Measurements from ENCODE around the gene ERVV-1. TPM values are rescaled to one million over a fixed set of nuclear protein-coding genes. Genes with fewer than 3 reads are reported as not detected.
A peak's percentile ranks its signal among the peaks of the same experiment; 100 is the strongest.
"Not testable (repeated sequence)": the region's sequence is repeated elsewhere in the genome, so short reads cannot be mapped to it uniquely, and the experiment has no call there.

ERVV-1 gene
- polyA plus RNA-seq, 2 of the 4 experiments (the other 2 are of a cell fraction), result not detected

DNA sequence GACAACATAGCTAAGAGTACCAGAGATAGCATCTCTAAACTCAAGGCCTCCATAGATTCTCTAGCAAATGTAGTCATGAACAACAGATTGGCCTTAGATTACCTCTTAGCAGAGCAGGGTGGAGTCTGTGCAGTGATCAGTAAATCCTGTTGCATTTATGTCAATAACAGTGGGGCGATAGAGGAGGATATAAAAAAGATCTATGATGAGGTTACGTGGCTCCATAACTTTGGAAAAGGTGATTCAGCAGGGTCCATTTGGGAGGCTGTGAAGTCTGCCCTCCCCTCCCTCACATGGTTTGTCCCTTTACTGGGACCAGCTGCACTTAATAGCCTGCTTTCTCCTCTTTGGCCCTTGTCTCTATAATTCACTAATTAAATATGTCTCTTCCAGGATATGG lies 1.4 kb downstream of the ERVV-1 start:
- peaks cover 81% of the 10 kb centered on the region for H3K9me3 ChIP-seq
- FAIRE-seq (no peak), ATAC-seq (no peak), DNase-seq (ENCODE audit: low read depth in 1 of 2, low spot score in 1 of 2) (no peak)
- TF ChIP-seq, protein P1, sequence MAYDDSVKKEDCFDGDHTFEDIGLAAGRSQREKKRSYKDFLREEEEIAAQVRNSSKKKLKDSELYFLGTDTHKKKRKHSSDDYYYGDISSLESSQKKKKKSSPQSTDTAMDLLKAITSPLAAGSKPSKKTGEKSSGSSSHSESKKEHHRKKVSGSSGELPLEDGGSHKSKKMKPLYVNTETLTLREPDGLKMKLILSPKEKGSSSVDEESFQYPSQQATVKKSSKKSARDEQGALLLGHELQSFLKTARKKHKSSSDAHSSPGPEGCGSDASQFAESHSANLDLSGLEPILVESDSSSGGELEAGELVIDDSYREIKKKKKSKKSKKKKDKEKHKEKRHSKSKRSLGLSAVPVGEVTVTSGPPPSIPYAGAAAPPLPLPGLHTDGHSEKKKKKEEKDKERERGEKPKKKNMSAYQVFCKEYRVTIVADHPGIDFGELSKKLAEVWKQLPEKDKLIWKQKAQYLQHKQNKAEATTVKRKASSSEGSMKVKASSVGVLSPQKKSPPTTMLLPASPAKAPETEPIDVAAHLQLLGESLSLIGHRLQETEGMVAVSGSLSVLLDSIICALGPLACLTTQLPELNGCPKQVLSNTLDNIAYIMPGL (CRISPR knock-in tag; IDR thresholded peaks at IDR 0.05; ENCODE audit: borderline replicate concordance), result no peak
- TF ChIP-seq ZSCAN20 (CRISPR knock-in tag; IDR thresholded peaks at IDR 0.05) (no peak), KDM1A (IDR thresholded peaks at IDR 0.05; ENCODE audit: low read depth) (no peak), MAZ (IDR thresholded peaks at IDR 0.05; ENCODE audit: borderline replicate concordance, low read depth, low read length) (no peak)
- ChIA-PET CTCF (no interaction called here), POLR2A (no interaction called here)
- no peak overlapping the region for H3K4me2 ChIP-seq
- H3K27ac ChIP-seq, result no peak overlapping the region
- WGBS (ENCODE audit: missing lambda C conversion rate), result 8% methylated on average over 2 of the region's 2 CpGs
- no peak overlapping the region for H3K4me3 ChIP-seq
- no peaks in the 10 kb centered on the region for H3K4me1 ChIP-seq

DNA sequence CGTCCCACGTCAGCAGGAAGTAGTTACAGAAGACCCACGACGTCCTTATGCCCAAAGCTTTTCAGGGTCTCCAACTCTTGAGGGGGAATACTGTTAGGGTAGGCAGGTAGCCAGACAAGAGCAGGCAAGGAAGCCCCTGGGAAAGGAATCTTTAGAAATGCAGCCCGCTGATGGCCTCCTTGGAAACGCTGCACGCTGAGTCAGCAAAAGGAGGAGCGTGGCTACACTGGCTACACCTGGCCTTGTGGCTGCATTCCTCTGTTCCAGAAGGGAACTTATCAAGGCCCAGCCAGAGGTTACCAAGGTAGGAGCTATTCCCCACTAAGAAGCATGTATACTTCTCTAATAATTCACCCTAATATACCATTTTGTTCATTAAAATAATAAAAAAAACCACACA lies 2.0 kb downstream of the ERVV-1 start:
- ATAC-seq (no peak), FAIRE-seq (no peak), DNase-seq (ENCODE audit: low read depth in 1 of 2, low spot score in 1 of 2) (no peak)
- peak; percentile 95 for TF ChIP-seq MAFK (IDR thresholded peaks at IDR 0.05; ENCODE audit: partially characterized antibody)
- TF ChIP-seq EHF (CRISPR knock-in tag; IDR thresholded peaks at IDR 0.05), result no peak
- 40% methylated on average over 8 of the region's 8 CpGs for WGBS (ENCODE audit: missing lambda C conversion rate)
- Histone ChIP-seq H3K4me1 (no peaks in the 10 kb centered on the region), H3K4me2 (no peak overlapping the region), H3K9me3 (peaks cover 79% of the 10 kb centered on the region), H3K4me3 (no peak overlapping the region), H3K27ac (no peak overlapping the region)
- CTCF ChIA-PET, result no interaction called here
- POLR2A ChIA-PET, result no interaction called here

DNA sequence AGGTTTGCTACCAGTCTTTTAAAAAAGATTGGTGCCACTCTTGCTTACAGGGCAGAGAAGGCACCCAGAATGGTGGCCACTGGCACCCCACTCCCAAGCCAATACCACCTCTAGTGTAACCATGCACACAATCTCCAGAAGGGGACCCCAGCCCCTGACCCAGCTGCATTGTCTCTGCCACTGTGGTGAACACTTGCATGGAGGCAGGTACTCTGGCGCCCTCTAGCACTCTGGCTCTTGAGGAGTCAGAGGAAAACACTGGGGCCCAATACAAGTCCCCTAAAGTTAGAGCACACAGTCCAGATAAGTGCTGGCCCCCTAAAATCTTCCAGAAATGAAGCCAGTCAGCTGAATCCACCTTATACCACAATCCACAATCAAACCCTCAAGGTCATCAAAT lies 6.0 kb downstream of the ERVV-1 start:
- no peak for TF ChIP-seq KDM1A (IDR thresholded peaks at IDR 0.05; ENCODE audit: low read depth)
- no peak for TF ChIP-seq CEBPB (IDR thresholded peaks at IDR 0.05)
- TF ChIP-seq RFX5 (IDR thresholded peaks at IDR 0.05), result no peak
- no peak for TF ChIP-seq HEYL (CRISPR knock-in tag; IDR thresholded peaks at IDR 0.05)
- TF ChIP-seq, protein P2, sequence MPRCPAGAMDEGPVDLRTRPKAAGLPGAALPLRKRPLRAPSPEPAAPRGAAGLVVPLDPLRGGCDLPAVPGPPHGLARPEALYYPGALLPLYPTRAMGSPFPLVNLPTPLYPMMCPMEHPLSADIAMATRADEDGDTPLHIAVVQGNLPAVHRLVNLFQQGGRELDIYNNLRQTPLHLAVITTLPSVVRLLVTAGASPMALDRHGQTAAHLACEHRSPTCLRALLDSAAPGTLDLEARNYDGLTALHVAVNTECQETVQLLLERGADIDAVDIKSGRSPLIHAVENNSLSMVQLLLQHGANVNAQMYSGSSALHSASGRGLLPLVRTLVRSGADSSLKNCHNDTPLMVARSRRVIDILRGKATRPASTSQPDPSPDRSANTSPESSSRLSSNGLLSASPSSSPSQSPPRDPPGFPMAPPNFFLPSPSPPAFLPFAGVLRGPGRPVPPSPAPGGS (IDR thresholded peaks at IDR 0.05), result no peak
- TF ChIP-seq HOXB13 (CRISPR knock-in tag; IDR thresholded peaks at IDR 0.05; ENCODE audit: low read depth), result no peak
- TF ChIP-seq, protein P3, sequence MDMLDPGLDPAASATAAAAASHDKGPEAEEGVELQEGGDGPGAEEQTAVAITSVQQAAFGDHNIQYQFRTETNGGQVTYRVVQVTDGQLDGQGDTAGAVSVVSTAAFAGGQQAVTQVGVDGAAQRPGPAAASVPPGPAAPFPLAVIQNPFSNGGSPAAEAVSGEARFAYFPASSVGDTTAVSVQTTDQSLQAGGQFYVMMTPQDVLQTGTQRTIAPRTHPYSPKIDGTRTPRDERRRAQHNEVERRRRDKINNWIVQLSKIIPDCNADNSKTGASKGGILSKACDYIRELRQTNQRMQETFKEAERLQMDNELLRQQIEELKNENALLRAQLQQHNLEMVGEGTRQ (IDR thresholded peaks at IDR 0.05), result no peak
- no peak for TF ChIP-seq EP300 (IDR thresholded peaks at IDR 0.05)
- TF ChIP-seq EHMT2 (IDR thresholded peaks at IDR 0.05; ENCODE audit: low read depth), result no peak
- TF ChIP-seq TP53 (CRISPR knock-in tag; IDR thresholded peaks at IDR 0.05), result no peak
- TF ChIP-seq, protein P4, sequence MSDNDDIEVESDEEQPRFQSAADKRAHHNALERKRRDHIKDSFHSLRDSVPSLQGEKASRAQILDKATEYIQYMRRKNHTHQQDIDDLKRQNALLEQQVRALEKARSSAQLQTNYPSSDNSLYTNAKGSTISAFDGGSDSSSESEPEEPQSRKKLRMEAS (IDR thresholded peaks at IDR 0.05), result no peak
- TF ChIP-seq NPAS2 (CRISPR knock-in tag; IDR thresholded peaks at IDR 0.05; ENCODE audit: borderline replicate concordance), result no peak
- no peak for TF ChIP-seq KDM5A (IDR thresholded peaks at IDR 0.05)
- TF ChIP-seq, protein P5, sequence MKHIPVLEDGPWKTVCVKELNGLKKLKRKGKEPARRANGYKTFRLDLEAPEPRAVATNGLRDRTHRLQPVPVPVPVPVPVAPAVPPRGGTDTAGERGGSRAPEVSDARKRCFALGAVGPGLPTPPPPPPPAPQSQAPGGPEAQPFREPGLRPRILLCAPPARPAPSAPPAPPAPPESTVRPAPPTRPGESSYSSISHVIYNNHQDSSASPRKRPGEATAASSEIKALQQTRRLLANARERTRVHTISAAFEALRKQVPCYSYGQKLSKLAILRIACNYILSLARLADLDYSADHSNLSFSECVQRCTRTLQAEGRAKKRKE (CRISPR knock-in tag; IDR thresholded peaks at IDR 0.05; ENCODE audit: low read depth), result no peak
- TF ChIP-seq, protein P1 (CRISPR knock-in tag; IDR thresholded peaks at IDR 0.05; ENCODE audit: borderline replicate concordance), result no peak
- DNase-seq (ENCODE audit: low read depth in 1 of 2, low spot score in 1 of 2), result no peak
- no peak for FAIRE-seq
- no peak for ATAC-seq
- CTCF ChIA-PET, result interaction anchor here (0.6 to 0.9 kb wide), 2 partner anchors 413 to 443 kb away, joined by 3 to 4 read pairs; no protein-coding TSS in a partner anchor
- Histone ChIP-seq H3K4me1 (no peaks in the 10 kb centered on the region), H3K9me3 (peaks cover 79% of the 10 kb centered on the region), H3K4me3 (no peak overlapping the region), H3K27ac (no peak overlapping the region), H3K4me2 (no peak overlapping the region)
- WGBS (ENCODE audit: missing lambda C conversion rate), result 0% methylated on average over 1 of the region's 1 CpG
- POLR2A ChIA-PET, result no interaction called here

DNA sequence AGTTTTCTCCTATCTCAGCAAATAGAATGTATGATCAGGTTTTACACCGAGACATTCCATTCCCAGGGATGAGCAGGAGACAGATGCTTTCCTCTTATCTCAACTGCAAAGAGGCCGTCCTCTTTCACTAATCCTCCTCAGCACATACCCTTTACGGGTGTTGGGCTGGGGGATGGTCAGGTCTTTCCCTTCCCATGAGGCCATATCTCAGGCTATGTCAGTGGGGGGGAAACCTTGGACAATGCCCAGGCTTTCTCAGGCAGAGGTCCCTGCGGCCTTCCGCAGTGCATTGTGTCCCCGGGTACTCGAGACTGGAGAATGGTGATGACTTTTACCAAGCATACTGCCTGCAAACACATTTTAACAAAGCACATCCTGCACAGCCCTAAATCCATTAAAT lies 14.6 kb downstream of the ERVV-1 start:
- H3K4me2 ChIP-seq; H3K4me3 ChIP-seq; POLR2A ChIA-PET; CTCF ChIA-PET; FAIRE-seq; H3K4me1 ChIP-seq; H3K27ac ChIP-seq; DNase-seq (ENCODE audit: low read depth in 1 of 2, low spot score in 1 of 2); ATAC-seq: not testable (repeated sequence)
- peaks cover 86% of the 10 kb centered on the region for H3K9me3 ChIP-seq
- WGBS (ENCODE audit: missing lambda C conversion rate), result 35% methylated on average over 7 of the region's 7 CpGs

Data from A549 (cell line).